ENCODE measurements around the gene CPEB1.
"Not testable (repeated sequence)": the region's sequence is repeated elsewhere in the genome, so short reads cannot be mapped to it uniquely, and the experiment has no call there.

CPEB1 gene

GRCh38 chr15:82649226-82649999, 2.2 kb upstream of the CPEB1 start:
- no peak for DNase-seq

- no peak for DNase-seq
Observed at GRCh38 chr15:82648257-82649103, 1.3 kb upstream of the CPEB1 start.

- DNase-seq: peak; percentile 43
Observed at GRCh38 chr15:82647835-82648256, 683 bp upstream of the CPEB1 start.

GRCh38 chr15:82646250-82647044, 716 bp downstream of the CPEB1 start:
- peak; percentile 33 for DNase-seq

GRCh38 chr15:82644967-82645852, 2.0 kb downstream of the CPEB1 start:
- DNase-seq: not testable (repeated sequence)

- DNase-seq: peak; percentile 9
Observed at GRCh38 chr15:82643992-82644391, 3.2 kb downstream of the CPEB1 start.

GRCh38 chr15:82642656-82643055, 4.5 kb downstream of the CPEB1 start:
- DNase-seq: no peak

GRCh38 chr15:82641129-82641798, 5.9 kb downstream of the CPEB1 start:
- DNase-seq: no peak

GRCh38 chr15:82640672-82641071, 6.5 kb downstream of the CPEB1 start:
- DNase-seq: no peak

- DNase-seq: no peak
Observed at GRCh38 chr15:82635798-82636197, 11.4 kb downstream of the CPEB1 start.

GRCh38 chr15:82630033-82630432, 17.1 kb downstream of the CPEB1 start:
- no peak for DNase-seq

GRCh38 chr15:82625136-82625535, 22.0 kb downstream of the CPEB1 start:
- no peak for DNase-seq

- DNase-seq: no peak
Observed at GRCh38 chr15:82624438-82624837, 22.7 kb downstream of the CPEB1 start.

GRCh38 chr15:82624008-82624407, 23.2 kb downstream of the CPEB1 start:
- no peak for DNase-seq

GRCh38 chr15:82621970-82622369, 25.2 kb downstream of the CPEB1 start:
- no peak for DNase-seq

GRCh38 chr15:82613747-82614146, 33.4 kb downstream of the CPEB1 start:
- no peak for DNase-seq

- DNase-seq: no peak
Observed at GRCh38 chr15:82611348-82611747, 35.8 kb downstream of the CPEB1 start.

GRCh38 chr15:82602195-82602594, 45.0 kb downstream of the CPEB1 start:
- DNase-seq: no peak

GRCh38 chr15:82599862-82600261, 47.3 kb downstream of the CPEB1 start:
- no peak for DNase-seq

GRCh38 chr15:82597815-82598214, 49.3 kb downstream of the CPEB1 start:
- no peak for DNase-seq

GRCh38 chr15:82595766-82596165, 51.4 kb downstream of the CPEB1 start:
- no peak for DNase-seq
